ENCODE measurements around the gene LCN1. TPM values are rescaled to one million over a fixed set of nuclear protein-coding genes. Genes with fewer than 3 reads are reported as not detected.

Gene LCN1
- total and polyA plus RNA-seq, 2 of the 4 experiments (the other 2 are of a cell fraction), result not detected

- no peaks in the 10 kb centered on the region for H3K27me3 ChIP-seq (ENCODE audit: control insufficient read depth, insufficient read depth, low read length)
- dilution Hi-C loops (cut with HindIII; ENCODE audit: low sequenced_read_pairs, unreplicated experiment), result no loop called here
These were observed 39.1 kb upstream of the LCN1 start for GRCh38 chr9:135482015-135482754.

More at GRCh38 chr9:135482015-135482754, 39.1 kb upstream of the LCN1 start:
- Histone ChIP-seq H3K4me2 (ENCODE audit: low read depth, low read length) (no peak overlapping the region), H3K9me1 (ENCODE audit: insufficient read depth, low read length) (no peaks in the 10 kb centered on the region), H2AK9ac (replicated peaks; ENCODE audit: low read depth, low read length, poor library complexity) (no peak overlapping the region), H3K27ac (ENCODE audit: insufficient read depth, low read length) (no peak overlapping the region), H3K4ac (ENCODE audit: low read depth, low read length) (no peak overlapping the region), H2BK20ac (ENCODE audit: low read depth, low read length) (no peak overlapping the region), H3K9ac (ENCODE audit: low read depth, low read length) (no peak overlapping the region), H2BK120ac (ENCODE audit: low read depth, low read length) (no peak overlapping the region), H3K56ac (ENCODE audit: extremely low read depth, insufficient read depth, low read length) (no peak overlapping the region), H4K8ac (ENCODE audit: low read depth in 2 of 2, low read length in 2 of 2) (no peak overlapping the region), H3K23ac (ENCODE audit: low read depth, low read length) (no peak overlapping the region), H3K18ac (ENCODE audit: low read depth, low read length) (no peak overlapping the region), H4K91ac (ENCODE audit: insufficient read depth, low read depth, low read length) (no peak overlapping the region), H3K36me3 (ENCODE audit: control insufficient read depth, insufficient read depth, low read length) (peaks cover 27% of the 10 kb centered on the region; the same call in 1 of the 2 replicates), H2AK5ac (ENCODE audit: low read depth, low read length) (no peak overlapping the region), H3K9me3 (ENCODE audit: control insufficient read depth, insufficient read depth, low read length) (no peaks in the 10 kb centered on the region), H3K79me1 (ENCODE audit: low read depth in 1 of 2, low read length in 2 of 2) (peaks cover 16 to 17% of the 10 kb centered on the region in 2 experiments; a peak in 2 of 4 replicates), H2BK15ac (ENCODE audit: low read depth, low read length) (no peak overlapping the region), H2AFZ (replicated peaks; ENCODE audit: low read length, poor library complexity) (no peak overlapping the region), H3K14ac (replicated peaks; ENCODE audit: low read depth, low read length) (no peak overlapping the region), H3K4me1 (ENCODE audit: control insufficient read depth, insufficient read depth, low read length) (peaks cover 5% of the 10 kb centered on the region; the same call in 1 of the 2 replicates), H4K20me1 (ENCODE audit: insufficient read depth, low read length) (no peaks in the 10 kb centered on the region; the same call in 1 of the 2 replicates), H3K4me3 (ENCODE audit: insufficient read depth, low read depth, low read length) (no peak overlapping the region), H4K5ac (ENCODE audit: low read depth, low read length) (no peak overlapping the region), H2BK5ac (ENCODE audit: low read depth, low read length, poor library complexity, severe bottlenecking) (no peak overlapping the region)
- no CpG with 5 or more reads among the region's 8 CpGs for WGBS, 2 experiments (ENCODE audit: extremely low coverage in 2 of 2, insufficient read length in 1 of 2)
- DNase-seq, result no peak
- intact Hi-C loops (cut with micrococcal nuclease), result no loop called here
- in situ Hi-C loops (cut with MboI; ENCODE audit: low sequenced_read_pairs), result no loop called here
- POLR2A ChIA-PET (ENCODE audit: unreplicated experiment), result no interaction called here
- TF ChIP-seq RAD21 (IDR thresholded peaks at IDR 0.05; ENCODE audit: low read length), result no peak
- no peak for TF ChIP-seq RFX5 (IDR thresholded peaks at IDR 0.05; ENCODE audit: low read depth, low read length)
- CTCF ChIA-PET, result no interaction called here
- no TSS peak for BruUV-seq (replicated peaks)
- ATAC-seq (ENCODE audit: low read depth), result no peak

Data from IMR-90 (cell line).